HG03571 (cell line): ENCODE measurements around the gene WBP2.
"Not testable (repeated sequence)": the region's sequence is repeated elsewhere in the genome, so short reads cannot be mapped to it uniquely, and the experiment has no call there.

Experiments
- ATAC-seq: cut with Tn5 transposase; IDR thresholded peaks from one replicate; pipeline ENCODE4 v1.9.1; 2021; ENCODE audit not compliant: unreplicated experiment

WBP2 gene

DNA sequence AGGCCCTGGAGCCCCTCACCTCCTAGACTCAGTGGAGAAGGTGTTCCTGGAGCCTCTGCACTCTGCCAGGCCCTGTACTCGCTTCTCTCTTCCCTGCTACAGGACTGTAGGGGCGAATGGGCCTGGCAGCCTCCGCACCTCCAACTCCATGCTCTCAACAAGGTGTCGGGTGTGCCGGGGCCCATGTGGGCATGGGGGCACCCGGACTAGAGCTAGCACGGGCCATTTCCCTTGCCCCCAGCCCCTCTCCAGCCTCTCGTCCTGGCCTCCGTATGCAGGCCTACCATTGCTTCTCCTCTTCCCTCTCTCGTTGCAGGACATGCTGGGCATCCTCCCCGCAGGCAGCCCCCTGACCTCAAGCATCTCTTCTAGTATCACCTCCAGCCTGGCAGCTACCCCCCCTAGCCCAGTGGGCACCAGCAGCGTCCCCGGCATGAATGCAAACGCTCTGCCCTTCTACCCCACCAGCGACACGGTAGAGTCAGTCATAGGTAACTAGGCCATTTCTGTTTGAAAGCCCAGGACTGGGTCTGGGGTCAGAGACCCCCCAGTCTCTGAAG lies 36.7 kb downstream of the WBP2 start:
- ATAC-seq = no peak

DNA sequence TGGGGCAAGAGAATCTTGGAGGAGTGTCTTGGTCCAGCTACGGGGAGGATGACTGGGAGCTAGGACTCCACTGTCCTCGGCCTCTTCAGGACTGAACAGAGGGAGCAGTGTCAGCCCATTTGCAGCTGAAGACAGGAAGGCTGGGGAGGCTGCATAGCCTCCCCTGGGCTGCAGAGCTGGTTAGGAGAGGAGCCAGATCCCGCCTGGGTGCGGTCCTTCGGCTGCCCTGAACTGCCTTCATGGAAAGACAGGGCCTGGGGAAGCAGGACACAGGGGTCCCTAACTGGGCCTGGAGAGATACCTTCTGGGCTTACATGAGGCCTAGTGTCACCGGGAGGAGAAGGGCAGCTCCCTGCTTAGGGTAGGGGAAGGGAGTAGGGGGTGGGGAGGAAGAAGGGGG lies 37.6 kb downstream of the WBP2 start:
- no peak for ATAC-seq

DNA sequence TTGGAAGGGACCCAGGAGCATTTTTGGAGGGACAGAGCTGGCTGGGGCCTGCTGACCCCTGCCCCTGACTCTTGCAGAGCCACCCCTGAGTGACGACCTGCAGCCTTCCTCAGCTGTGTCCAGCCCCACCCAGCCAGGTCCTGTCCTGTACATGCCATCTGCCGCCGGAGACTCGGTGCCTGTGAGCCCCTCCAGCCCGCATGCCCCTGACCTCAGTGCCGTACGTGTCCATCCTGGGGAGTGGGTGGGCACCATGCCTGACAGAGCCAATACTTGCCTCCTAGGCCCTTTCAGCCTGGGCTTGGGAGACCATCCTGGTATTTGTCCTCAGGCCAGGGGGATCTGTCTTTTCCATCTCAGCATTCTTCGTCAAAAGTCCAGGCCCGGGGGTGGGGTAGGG lies 38.4 kb downstream of the WBP2 start:
- no peak for ATAC-seq

DNA sequence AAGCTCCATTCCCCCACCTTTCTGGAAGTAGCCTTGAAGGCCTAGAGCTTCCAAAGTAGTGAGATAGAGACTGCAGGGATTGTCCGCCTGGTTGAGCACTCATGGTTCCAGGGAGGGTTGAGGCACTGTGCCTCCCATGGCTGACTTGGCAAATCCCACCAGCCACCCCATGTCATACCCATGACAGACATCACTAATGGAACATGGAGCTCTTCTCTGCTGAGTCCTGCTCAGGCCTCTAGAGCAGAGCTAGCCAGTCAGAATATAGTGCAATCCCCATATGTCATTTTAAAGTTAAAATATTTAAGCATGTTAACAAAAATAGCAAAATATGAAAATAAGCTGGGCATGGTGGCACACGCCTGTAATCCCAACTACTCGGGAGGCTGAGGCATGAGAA lies 39.7 kb downstream of the WBP2 start:
- no peak for ATAC-seq

- no peak for ATAC-seq
Observed at GRCh38 chr17:75814900-75815373, 40.2 kb downstream of the WBP2 start.

DNA sequence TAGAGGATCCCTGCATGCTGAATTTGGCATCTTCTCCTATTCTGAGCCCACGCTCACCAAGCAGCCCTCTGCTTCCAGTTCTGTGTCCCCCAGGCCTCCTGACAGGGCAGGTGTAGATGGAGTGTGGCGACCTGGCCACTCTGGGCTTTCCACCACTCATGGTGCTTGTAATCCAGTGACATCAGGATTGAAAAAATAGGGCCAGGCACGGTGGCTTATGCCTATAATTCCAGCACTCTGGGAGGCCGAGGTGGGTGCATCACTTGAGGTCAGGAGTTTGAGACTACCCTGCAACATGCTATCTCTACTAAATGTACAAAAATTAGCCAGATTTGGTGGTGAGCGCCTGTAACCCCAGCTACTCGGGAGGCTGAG lies 41.1 kb downstream of the WBP2 start:
- no peak for ATAC-seq

DNA sequence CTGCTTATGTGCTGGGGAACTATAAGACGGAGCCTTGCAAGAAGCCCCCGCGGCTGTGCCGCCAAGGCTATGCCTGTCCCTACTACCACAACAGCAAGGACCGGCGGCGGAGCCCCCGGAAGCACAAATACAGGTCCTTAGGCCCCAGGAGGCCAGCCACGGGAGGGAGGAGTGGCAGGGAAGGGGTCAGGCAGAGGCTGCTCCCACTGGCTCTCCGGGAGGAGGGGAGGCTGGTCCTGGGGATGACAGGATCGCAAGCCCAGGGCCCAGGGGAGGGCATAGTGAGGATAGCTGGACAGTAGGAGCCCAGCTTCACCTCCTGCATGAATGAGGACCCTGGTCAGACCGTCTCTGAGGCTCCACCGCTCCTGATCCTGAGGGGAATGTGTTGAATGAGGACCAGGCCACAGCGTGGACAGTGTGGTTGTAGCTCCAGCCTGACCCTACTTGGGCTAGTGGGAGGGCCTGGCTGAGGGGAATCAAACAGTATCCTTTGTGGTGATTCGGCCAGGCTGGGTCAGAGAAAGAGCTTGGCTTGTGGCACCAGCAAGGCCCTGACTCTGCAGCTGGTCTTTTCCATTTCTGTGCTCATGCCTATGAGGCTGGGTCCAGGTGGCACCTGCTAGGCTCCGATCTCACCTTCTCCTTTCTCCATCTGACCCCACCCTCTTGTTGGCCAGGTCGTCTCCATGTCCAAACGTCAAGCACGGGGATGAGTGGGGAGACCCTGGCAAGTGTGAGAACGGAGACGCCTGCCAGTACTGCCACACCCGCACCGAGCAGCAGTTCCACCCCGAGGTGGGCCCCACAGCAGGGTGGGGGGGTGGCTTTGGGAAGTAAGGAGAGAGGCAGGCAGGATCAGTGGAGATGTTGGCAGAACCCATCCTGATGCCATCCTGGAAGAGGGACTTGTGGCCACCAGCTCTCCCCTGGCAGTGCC lies 41.8 kb downstream of the WBP2 start:
- ATAC-seq = no peak

DNA sequence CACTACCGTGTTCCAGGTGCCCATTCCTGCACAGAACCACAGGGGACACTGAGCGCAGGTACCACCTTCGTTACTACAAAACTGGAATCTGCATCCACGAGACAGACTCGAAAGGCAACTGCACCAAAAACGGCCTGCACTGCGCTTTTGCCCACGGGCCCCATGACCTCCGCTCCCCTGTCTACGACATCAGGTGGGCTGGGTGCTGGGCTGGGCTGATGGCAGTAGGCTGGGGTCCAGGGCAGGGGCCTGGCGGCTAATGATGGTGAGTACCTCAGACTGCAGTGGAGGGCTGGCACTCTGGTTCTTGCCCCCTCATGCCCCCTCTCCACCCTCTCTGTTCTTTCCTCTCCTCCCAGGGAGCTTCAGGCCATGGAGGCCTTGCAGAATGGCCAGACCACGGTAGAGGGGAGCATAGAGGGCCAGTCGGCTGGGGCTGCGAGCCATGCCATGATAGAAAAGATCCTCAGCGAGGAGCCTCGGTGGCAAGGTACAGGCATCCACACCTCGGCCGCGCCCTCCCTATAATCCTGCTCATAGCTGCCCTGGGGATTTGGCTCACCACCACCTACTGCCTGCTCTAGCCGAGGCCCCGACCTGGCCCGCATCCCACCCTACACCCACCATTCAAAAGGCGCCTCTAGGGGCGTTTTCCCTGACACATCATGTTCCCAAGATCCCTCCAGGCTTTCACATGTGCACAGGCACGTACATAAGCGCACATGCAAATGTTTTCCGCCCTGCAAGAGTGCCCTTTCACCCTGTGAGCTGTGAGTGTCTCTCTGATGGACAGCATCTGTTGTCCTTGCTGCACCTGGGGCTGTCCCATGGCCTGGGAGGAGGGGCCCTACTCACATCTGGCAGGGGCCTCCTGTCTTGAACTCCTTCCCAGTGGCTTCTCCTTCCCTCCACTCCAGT lies 42.8 kb downstream of the WBP2 start:
- ATAC-seq = no peak

GRCh38 chr17:75811174-75811573 lies 44.0 kb downstream of the WBP2 start:
- ATAC-seq = no peak

DNA sequence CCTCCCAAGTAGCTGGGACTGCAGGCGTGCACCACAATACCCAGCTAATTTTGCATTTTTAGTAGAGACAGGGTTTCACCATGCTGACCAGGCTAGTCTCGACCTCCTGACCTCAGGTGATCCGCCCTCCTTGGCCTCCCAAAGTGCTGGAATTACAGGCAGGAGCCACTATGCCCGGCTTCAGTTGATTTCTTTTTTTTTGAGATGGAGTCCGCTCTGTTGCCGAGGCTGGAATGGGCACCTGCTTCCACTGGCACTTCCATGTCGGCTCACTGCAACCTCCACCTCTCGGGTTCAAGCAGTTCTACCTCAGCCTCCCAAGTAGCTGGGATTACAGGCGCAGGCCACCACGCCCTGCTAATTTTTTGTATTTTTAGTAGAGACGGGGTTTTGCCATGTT lies 44.4 kb downstream of the WBP2 start:
- ATAC-seq = not testable (repeated sequence)

- ATAC-seq = no peak
Observed at GRCh38 chr17:75810216-75810615, 44.9 kb downstream of the WBP2 start.

DNA sequence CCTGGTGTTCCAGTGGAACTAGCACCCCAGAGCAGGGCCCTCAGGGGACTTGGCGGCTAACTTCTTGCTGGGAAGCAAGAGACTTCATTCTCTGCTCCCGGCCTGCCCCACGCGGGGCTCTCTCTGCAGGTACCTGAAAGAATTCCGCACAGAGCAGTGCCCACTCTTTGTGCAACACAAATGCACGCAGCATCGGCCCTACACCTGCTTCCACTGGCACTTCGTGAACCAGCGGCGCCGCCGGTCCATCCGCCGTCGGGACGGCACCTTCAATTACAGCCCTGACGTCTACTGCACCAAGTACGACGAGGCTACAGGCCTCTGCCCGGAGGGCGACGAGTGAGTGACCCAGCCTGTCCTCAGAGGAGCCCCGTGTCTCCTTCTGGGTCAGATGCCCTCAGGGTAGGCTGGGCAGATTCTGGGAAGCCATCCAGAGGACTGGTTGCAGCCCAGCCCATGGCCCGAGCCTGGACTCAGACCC lies 45.5 kb downstream of the WBP2 start:
- no peak for ATAC-seq

DNA sequence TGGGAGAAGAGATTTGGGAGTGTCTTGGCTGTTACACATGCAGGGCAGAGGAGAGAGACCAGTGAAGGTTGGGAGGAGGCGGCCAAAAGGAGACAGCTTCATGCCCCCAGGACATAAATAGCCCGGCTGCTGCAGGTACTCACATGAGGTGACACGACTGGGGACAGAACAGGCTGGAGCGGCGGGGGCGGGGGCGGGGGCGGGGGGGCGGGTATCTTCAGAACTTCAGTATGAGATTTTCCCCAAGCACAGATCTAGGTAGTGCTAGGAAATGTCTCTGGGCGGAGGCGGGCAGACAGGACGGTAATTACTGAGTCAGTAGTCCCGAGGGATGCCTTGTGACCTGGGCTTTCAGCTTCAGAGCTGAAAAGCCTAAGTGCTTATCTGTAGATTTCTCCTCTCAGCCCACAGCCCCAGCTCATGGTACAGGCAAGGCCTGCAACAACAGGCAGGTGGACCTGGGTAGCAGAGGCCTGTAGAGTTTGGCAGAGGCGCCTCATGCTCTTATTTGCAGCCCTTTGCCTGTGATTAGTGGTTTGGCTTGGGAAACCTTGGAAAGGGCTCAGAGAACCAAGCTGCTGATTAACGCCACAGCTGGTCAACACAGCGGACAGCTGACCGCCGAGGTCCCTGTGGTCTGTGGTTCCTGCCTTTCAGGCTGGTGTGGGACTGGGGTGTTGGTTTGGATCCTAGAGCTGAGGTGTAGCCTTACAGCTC lies 46.1 kb downstream of the WBP2 start:
- ATAC-seq = no peak

- ATAC-seq = no peak
Observed at GRCh38 chr17:75808549-75808904, 46.6 kb downstream of the WBP2 start.

GRCh38 chr17:75807861-75808260 lies 47.3 kb downstream of the WBP2 start:
- ATAC-seq = no peak

GRCh38 chr17:75806822-75807500 lies 48.2 kb downstream of the WBP2 start:
- ATAC-seq = no peak

- ATAC-seq = no peak
Observed at GRCh38 chr17:75803883-75804282, 51.3 kb downstream of the WBP2 start.

DNA sequence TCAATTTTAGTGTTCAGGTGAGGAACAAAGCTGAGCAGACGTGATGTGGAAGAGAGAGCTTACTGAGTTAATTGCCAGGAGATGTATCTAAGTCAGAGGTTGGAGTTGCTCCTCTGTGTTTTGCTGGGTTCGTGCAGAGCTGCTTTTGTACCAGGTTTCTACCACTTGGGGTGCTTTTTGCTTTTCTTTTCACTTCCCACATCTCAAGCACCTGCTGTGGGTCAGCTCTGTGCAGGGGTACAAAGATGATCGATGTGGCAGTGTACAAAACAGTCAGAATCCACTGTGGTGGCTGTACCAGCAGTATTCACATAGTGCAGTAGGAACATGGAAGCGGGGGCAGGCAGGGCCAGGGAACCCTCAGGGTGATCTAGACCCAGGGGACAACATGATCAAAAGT lies 55.7 kb downstream of the WBP2 start:
- no peak for ATAC-seq

GRCh38 chr17:75795820-75796607 lies 59.1 kb downstream of the WBP2 start:
- ATAC-seq = no peak
